HG02981 (cell line): Measurements from ENCODE around the gene EHBP1L1.

Experiments
- ATAC-seq: cut with Tn5 transposase; IDR thresholded peaks from one replicate; pipeline ENCODE4 v1.9.1; 2021; ENCODE audit warnings: mild to moderate bottlenecking, moderate library complexity; ENCODE audit not compliant: unreplicated experiment

The EHBP1L1 gene

GRCh38 chr11:65575568-65576231, at the start of gene EHBP1L1:
Gene EHBP1L1 (plus strand): TSS chr11:65576053. CDS start chr11:65576303, 250 bp downstream.
- no peak for ATAC-seq

DNA sequence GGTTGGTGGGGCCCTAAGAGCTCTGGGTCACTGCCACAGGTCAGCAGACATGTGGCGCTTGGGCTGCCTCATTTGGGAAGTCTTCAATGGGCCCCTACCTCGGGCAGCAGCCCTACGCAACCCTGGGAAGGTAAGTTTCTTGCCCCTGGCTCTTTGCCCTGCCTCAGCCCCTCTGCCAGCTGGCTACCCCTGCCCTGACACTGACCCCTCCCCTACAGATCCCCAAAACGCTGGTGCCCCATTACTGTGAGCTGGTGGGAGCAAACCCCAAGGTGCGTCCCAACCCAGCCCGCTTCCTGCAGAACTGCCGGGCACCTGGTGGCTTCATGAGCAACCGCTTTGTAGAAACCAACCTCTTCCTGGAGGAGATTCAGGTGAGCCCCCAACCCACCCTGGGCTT, 49.1 kb upstream of the EHBP1L1 start:
- no peak for ATAC-seq

DNA sequence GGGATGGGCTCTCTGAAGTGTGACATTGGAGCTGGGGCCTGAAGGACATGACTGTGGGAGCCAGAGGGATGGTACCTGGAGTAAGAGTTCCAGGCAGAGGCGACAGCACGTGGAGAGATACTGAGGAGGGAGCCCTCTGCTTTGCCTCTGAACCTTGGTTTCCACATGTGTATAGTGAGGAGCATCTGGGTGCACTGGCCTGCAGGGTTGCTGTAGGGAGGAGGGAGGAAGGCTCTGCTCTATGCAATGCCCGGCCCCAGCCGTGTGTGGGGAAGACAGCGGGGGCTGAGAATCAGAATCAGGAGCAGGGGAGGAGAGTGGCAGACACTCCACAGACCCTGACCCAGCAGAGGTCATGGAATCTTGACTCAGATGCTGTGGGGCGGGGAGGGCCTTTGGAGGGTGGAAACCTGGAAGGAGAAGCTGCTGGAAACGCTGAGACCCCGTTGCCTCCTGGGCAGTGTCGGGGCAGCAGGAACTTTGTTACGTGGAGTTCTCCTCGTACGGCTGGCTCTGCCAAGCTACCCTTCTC, 47.0 kb upstream of the EHBP1L1 start:
- no peak for ATAC-seq

GRCh38 chr11:65529475-65530156, 46.2 kb upstream of the EHBP1L1 start:
- no peak for ATAC-seq

DNA sequence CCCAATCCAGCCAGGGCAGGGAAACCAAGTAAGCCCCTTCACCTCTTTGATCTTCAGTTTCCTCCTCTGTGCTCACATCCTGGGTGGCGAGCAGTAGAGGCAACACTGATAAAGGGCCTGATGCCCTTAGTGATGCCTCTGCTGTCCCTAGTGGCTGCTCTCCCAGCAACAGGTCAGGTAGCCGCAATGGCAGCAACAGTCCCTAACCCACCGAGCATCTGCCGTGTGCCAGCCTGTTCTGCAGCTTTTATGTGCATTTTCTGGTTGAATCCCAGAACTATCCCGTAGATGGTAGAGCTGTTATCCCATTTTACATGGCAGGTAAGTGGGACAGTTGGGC, 45.7 kb upstream of the EHBP1L1 start:
- no peak for ATAC-seq

GRCh38 chr11:65532388-65533064, 43.3 kb upstream of the EHBP1L1 start:
- no peak for ATAC-seq

- no peak for ATAC-seq
Observed at GRCh38 chr11:65535102-65535501, 40.8 kb upstream of the EHBP1L1 start.

GRCh38 chr11:65536412-65537295, 39.2 kb upstream of the EHBP1L1 start:
- ATAC-seq = no peak

DNA sequence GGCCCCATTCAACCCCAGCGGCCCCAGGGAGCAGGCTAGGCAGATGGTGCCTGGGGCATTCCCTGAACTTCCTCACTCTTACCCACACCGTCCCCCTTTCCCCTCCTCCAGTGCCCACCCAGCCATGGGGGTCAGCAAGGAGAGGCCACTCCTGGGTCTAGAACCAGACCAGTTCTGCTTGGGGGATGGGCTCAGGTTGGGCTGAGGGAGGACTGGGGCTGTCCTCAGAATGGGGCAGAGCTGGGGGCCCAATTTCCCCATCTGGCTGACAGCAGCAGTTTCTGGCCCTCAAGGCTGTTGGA, 38.6 kb upstream of the EHBP1L1 start:
- no peak for ATAC-seq

GRCh38 chr11:65537620-65538231, 38.1 kb upstream of the EHBP1L1 start:
- no peak for ATAC-seq

GRCh38 chr11:65538232-65538914, 37.5 kb upstream of the EHBP1L1 start:
- no peak for ATAC-seq

DNA sequence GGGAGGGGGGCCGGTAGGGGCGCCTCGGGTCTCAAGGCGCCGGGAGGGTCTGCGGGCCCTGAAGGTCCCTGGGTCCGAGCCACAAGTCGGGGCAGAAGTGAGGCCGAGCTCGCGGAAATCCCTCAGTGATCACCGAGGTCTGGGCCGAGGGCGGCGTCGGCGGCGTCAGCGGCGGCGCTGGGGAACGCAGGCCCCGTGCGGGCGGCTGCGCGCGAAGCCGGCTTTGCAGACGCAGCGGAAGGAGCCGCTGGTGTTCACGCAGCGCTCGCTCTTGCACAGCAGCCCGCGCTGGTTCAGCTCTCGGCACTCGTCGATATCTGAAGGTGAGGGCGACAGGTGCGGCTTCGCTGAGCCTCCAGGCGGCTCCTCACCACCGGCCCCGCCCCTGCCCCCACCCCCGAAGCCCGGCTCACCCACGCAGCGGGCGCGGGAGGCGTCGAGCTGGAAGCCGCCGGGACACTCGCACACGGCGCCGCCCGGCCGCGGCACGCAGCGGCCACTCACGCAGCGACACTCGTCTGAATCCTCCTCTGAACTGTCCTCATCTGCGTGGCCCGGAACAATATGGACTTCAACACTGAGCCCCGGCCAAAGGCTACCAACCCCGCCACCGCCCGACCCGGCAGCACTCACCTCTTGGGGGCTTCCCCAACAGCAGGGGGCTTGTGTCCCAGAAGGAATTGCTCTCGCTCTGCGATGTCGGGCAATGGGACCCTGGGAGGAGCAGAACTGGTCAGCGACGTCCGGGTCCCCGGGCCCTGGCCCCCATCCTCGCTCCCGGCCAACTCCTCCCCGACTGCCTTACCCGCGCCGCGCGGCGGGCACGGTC, 36.7 kb upstream of the EHBP1L1 start:
- no peak for ATAC-seq

GRCh38 chr11:65539744-65540289, 36.0 kb upstream of the EHBP1L1 start:
- ATAC-seq = peak; percentile 46

- ATAC-seq = peak; percentile 53
Observed at GRCh38 chr11:65540290-65541092, 35.4 kb upstream of the EHBP1L1 start.

- ATAC-seq = no peak
Observed at GRCh38 chr11:65541093-65541982, 34.5 kb upstream of the EHBP1L1 start.

DNA sequence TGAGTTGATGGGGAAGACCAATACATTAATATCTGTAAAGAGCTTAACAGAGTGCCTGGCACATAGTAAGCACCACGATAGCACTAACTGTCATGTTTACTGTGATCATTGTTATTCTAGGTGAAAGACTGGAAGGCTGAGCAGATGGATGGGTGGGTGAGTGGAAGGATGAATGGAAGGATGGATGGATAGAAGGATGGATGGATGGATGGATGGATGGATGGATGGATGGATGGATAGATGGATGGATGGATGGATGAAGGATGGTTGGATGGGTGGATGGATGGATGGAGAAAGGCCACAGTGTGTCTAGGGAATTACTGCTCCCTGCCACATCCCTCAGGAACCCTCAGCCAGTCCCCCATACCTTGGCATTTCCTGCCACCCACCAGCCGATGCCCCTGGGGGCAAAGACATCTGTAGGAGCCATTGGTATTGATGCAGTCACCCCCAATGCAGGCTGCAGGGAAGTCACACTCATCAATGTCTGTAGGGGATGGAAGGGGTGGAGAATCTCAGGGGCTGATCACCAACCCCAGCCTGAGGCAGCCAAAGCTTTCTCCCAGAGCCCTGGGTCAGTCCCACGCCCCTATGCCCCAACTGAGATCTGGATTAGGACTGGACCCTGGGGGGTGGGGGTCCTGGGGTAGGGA, 33.0 kb upstream of the EHBP1L1 start:
- no peak for ATAC-seq

DNA sequence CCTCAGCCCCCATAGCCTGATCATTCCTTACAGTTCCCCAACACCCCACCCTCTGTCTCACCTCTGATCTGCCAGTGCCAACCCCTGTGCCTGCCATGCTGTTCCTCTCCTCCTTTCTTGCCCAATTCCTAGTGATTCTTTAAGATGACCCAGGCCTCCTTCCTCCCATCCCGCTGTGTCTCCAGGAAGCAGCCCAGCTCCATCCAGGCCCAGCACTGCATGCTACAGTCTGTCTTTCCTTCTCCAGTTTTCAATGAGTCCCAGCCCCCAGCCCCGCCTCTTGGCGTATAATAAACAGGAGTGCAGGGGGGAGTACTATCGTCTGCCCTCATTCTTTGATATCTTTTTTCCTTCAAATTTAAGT, 30.0 kb upstream of the EHBP1L1 start:
- no peak for ATAC-seq
